Measurements from ENCODE around the gene INPP5F. TPM values are rescaled to one million over a fixed set of nuclear protein-coding genes. Genes with fewer than 3 reads are reported as not detected.

The INPP5F gene
- total and polyA plus RNA-seq, 10 of the 15 experiments (the other 5 are each of a cell fraction or from before 2014, with no cell fraction given), result 6.0 to 49.3 (median 34.3) TPM

- 72% methylated on average over 6 of the region's 7 CpGs for WGBS (ENCODE audit: insufficient coverage, insufficient replicate concordance, low lambda C conversion rate, missing lambda C conversion rate)
- H3K79me2 ChIP-seq (ENCODE audit: control insufficient read depth, insufficient read depth, low read length), result no peaks in the 10 kb centered on the region
- H3K27ac ChIP-seq (ENCODE audit: control insufficient read depth, insufficient read depth), result peak overlapping the region; percentile 66
- H3K4me1 ChIP-seq (ENCODE audit: control insufficient read depth, insufficient read depth, low read length), result peaks cover 66% of the 10 kb centered on the region
- H3K4me3 ChIP-seq, result no peak overlapping the region
- ChIA-PET CTCF (interaction anchor here (0.9 to 6.5 kb wide), 4 partner anchors 11 to 21 kb away, joined by 3 to 45 read pairs (median 28); partner anchors contain the start of gene INPP5F), RAD21 (ENCODE audit: unreplicated experiment) (interaction anchor here (1.7 to 9.5 kb wide), 5 partner anchors 13 to 45 kb away, joined by 5 to 143 read pairs (median 24); partner anchors contain the start of gene INPP5F), POLR2A (interaction anchor here (0.6 to 6.5 kb wide), 6 partner anchors 8 to 587 kb away, joined by 3 to 85 read pairs (median 3); partner anchors contain the start of gene INPP5F), SMC1A (ENCODE audit: uncharacterized antibody, unreplicated experiment) (interaction anchor here (0.9 to 9.6 kb wide), 6 partner anchors 11 to 47 kb away, joined by 5 to 165 read pairs (median 26); partner anchors contain the start of gene INPP5F)
- peaks cover 35% of the 10 kb centered on the region for H3K9me3 ChIP-seq (replicated peaks; ENCODE audit: control insufficient read depth, insufficient read depth, low read length)
- 0 out of 2 replicates have a peak overlapping the region, but pooled peaks have one; percentile 7 for H3K4me2 ChIP-seq (ENCODE audit: control insufficient read depth, insufficient read depth)
- in situ Hi-C loops (cut with MboI), result no loop called here
- no peaks in the 10 kb centered on the region for H3K27me3 ChIP-seq (replicated peaks in 1 of 2; ENCODE audit: control insufficient read depth in 2 of 2, insufficient read depth in 2 of 2, low read length in 1 of 2)
- no peaks in the 10 kb centered on the region for H3K36me3 ChIP-seq (ENCODE audit: control insufficient read depth in 2 of 2, insufficient read depth in 2 of 2, low read length in 1 of 2)
- no TSS peak for BruUV-seq (replicated peaks)
- intact Hi-C loops (cut with micrococcal nuclease; ENCODE audit: unreplicated experiment), result no loop called here
- no peak for ATAC-seq
- DNase-seq (ENCODE audit: low read depth, low spot score), result no peak
- no peaks in the 10 kb centered on the region for H4K20me1 ChIP-seq (ENCODE audit: control insufficient read depth, insufficient read depth)
- FAIRE-seq, result no peak
- no peak overlapping the region for H2AFZ ChIP-seq (ENCODE audit: control insufficient read depth, low read depth, low read length)
- no peak overlapping the region for H3K9ac ChIP-seq (ENCODE audit: control insufficient read depth, insufficient read depth, low read length)
- TF ChIP-seq SUZ12 (IDR thresholded peaks at IDR 0.05; ENCODE audit: unreplicated experiment) (no peak), MLLT1 (IDR thresholded peaks at IDR 0.05) (0 out of 2 replicates have a peak, but pooled peaks have one; percentile 19), EP300 (IDR thresholded peaks at IDR 0.05; ENCODE audit: borderline replicate concordance in 1 of 2, control insufficient read depth in 1 of 2, low read depth in 2 of 2, low read length in 2 of 2) (no peak), PAX8 (IDR thresholded peaks at IDR 0.05) (no peak), KLF5 (IDR thresholded peaks at IDR 0.05; ENCODE audit: partially characterized antibody) (no peak), JUND (IDR thresholded peaks at IDR 0.05; ENCODE audit: low read depth, low read length) (no peak), KAT2A (conservative IDR thresholded peaks at IDR 0.05; ENCODE audit: control insufficient read depth, low read depth, low read length) (no peak), IRF5 (IDR thresholded peaks at IDR 0.05; ENCODE audit: borderline replicate concordance) (no peak), NFXL1 (IDR thresholded peaks at IDR 0.05; ENCODE audit: borderline replicate concordance) (no peak), ATF3 (IDR thresholded peaks at IDR 0.05; ENCODE audit: borderline replicate concordance, extremely low read depth, low read depth, low read length) (no peak), POLR2AphosphoS5 (IDR thresholded peaks at IDR 0.05; ENCODE audit: low read length) (0 out of 2 replicates have a peak, but pooled peaks have one; percentile 4), ETV6 (conservative IDR thresholded peaks at IDR 0.05 in 1 of 2, IDR thresholded peaks at IDR 0.05 in 1 of 2; ENCODE audit: borderline replicate concordance in 1 of 2, low read depth in 1 of 2) (no peak), HDGF (IDR thresholded peaks at IDR 0.05) (no peak), SPI1 (IDR thresholded peaks at IDR 0.05; ENCODE audit: borderline replicate concordance, insufficient read depth, low read depth, low read length) (no peak), CTCF (IDR thresholded peaks at IDR 0.05 in 2 of 3, conservative IDR thresholded peaks at IDR 0.05 in 1 of 3; ENCODE audit: control insufficient read depth in 2 of 3, extremely low read depth in 1 of 3, insufficient read depth in 1 of 3, low read depth in 3 of 3, low read length in 3 of 3) (no peak), WRNIP1 (IDR thresholded peaks at IDR 0.05; ENCODE audit: borderline replicate concordance, low read depth, low read length) (no peak), BRCA1 (IDR thresholded peaks at IDR 0.05; ENCODE audit: low read depth, low read length) (no peak)
Measured at GRCh38 chr10:119706521-119707278, 19.1 kb upstream of the INPP5F start.
